OCI-LY1 (cell line): ENCODE data around the gene NBDY.

Experiments used
- EZH2 ChIP-seq: fragments of 200-600 bp; sonication (generic), shearing (Covaris generic); IDR thresholded peaks from 2 replicates; pipeline ENCODE4 v1.8.0; 2017; ENCODE audit warnings: borderline replicate concordance, mixed run types, mild to moderate bottlenecking, antibody characterized with exemption, low read length, moderate library complexity, mixed read lengths
- TF ChIP-seq, protein P1 (sequence below): fragments of 200-600 bp; sonication (generic), shearing (Covaris generic); IDR thresholded peaks from 2 replicates; pipeline ENCODE4 v1.5.1; 2017; ENCODE audit warnings: mild to moderate bottlenecking, antibody characterized with exemption, low read length, moderate library complexity, mixed read lengths

DNA sequence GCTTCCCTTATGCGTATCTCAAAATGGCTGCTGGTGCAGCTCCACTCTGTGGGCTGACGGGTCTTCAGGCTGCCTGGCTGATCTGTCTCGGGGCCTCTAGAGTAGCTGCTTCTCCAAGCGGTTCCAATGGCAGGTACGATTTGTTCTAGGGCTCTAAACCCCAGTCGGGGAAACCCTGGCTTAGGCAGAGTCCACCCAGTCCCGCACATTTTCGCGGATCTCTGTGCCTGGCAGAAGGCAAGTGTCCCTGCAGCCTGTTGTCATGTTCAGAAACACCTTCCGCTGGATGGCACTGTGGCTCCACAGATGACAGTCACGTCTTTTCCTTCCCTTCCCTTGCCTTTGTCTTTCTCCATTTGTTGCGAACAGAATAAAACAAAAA lies 54.4 kb downstream of the NBDY start:
- TF ChIP-seq, protein P1, sequence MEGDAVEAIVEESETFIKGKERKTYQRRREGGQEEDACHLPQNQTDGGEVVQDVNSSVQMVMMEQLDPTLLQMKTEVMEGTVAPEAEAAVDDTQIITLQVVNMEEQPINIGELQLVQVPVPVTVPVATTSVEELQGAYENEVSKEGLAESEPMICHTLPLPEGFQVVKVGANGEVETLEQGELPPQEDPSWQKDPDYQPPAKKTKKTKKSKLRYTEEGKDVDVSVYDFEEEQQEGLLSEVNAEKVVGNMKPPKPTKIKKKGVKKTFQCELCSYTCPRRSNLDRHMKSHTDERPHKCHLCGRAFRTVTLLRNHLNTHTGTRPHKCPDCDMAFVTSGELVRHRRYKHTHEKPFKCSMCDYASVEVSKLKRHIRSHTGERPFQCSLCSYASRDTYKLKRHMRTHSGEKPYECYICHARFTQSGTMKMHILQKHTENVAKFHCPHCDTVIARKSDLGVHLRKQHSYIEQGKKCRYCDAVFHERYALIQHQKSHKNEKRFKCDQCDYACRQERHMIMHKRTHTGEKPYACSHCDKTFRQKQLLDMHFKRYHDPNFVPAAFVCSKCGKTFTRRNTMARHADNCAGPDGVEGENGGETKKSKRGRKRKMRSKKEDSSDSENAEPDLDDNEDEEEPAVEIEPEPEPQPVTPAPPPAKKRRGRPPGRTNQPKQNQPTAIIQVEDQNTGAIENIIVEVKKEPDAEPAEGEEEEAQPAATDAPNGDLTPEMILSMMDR = no peak
- TF ChIP-seq EZH2 = no peak
